ENCODE results near the gene VWA3B. TPM values are rescaled to one million over a fixed set of nuclear protein-coding genes. Genes with fewer than 3 reads are reported as not detected.

VWA3B gene
- total RNA-seq, 1 experiment from 2014 or later: not detected

DNA sequence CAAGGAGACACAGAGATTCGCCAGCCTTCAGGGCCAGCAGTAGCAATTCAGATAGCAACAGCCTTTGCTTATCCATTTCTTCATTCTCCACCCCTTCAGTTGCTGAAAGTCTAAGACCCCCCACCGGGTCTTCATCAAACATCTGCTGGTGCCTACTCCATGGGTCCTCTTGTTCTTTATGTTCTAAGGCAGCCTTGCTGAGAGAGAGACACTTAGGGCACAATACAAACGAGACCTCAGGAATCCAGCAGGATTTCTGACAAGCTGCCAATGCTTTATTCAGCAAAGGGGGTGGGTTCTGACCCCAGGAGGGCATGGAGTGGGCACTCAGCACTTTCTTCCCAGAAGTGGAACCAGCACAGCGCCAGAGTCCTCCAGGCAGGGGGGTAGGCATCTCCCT is 223.0 kb downstream of the VWA3B start:
- H2BK12ac ChIP-seq (ENCODE audit: insufficient read length, low read depth, low read length): no peak overlapping the region
- H2BK120ac ChIP-seq (ENCODE audit: low read depth, low read length, poor library complexity, severe bottlenecking): no peak overlapping the region

More for the DNA sequence above, 223.0 kb downstream of the VWA3B start:
- no peaks in the 10 kb centered on the region for H3K23me2 ChIP-seq (ENCODE audit: insufficient read length, low read depth, low read length, poor library complexity, severe bottlenecking)
- H2BK20ac ChIP-seq (ENCODE audit: low read depth, low read length, poor library complexity, severe bottlenecking): no peak overlapping the region
- no peaks in the 10 kb centered on the region for H4K20me1 ChIP-seq (ENCODE audit: control insufficient read depth, insufficient read depth, insufficient read length)
- H3K4ac ChIP-seq (ENCODE audit: low read depth, low read length): no peak overlapping the region
- H3K9me3 ChIP-seq (ENCODE audit: control insufficient read depth, low read depth, low read length): no peaks in the 10 kb centered on the region
- H3K4me3 Mint-ChIP-seq: no peak overlapping the region
- H3K56ac ChIP-seq (ENCODE audit: insufficient read length, low read depth, low read length): no peak overlapping the region
- H2BK5ac ChIP-seq (ENCODE audit: insufficient read length, low read length): no peak overlapping the region
- no peaks in the 10 kb centered on the region for H3K79me2 ChIP-seq (ENCODE audit: insufficient read depth, low read length)
- no peaks in the 10 kb centered on the region for H3K9me3 Mint-ChIP-seq
- H3K36me3 Mint-ChIP-seq (ENCODE audit: insufficient read depth in 1 of 3, low read depth in 3 of 3): peaks cover 0 to 1% (median 0%) of the 10 kb centered on the region in 3 experiments; a peak in 1 of 7 replicates
- no peak for DNase-seq
- peaks cover 11% of the 10 kb centered on the region for H3K27me3 Mint-ChIP-seq (ENCODE audit: low read depth)
- H3K4me1 ChIP-seq (ENCODE audit: insufficient read depth, low read length): no peaks in the 10 kb centered on the region
- no peaks in the 10 kb centered on the region for H3K79me1 ChIP-seq (ENCODE audit: insufficient read depth, low read depth, low read length, poor library complexity, severe bottlenecking)
- no peak overlapping the region for H3K9ac ChIP-seq (ENCODE audit: extremely low read depth, insufficient read length, low read length)
- H4K91ac ChIP-seq (ENCODE audit: insufficient read length, low read depth, low read length): no peak overlapping the region
- no peak overlapping the region for H3K4me2 ChIP-seq (ENCODE audit: insufficient read depth, insufficient read length, low read length)
- H3K23ac ChIP-seq (ENCODE audit: insufficient read length, low read depth, low read length): no peak overlapping the region
- no CpG with 5 or more reads among the region's 4 CpGs for WGBS (ENCODE audit: extremely low coverage, insufficient read length, low lambda C conversion rate)
- H2AFZ ChIP-seq (ENCODE audit: low read length): no peak overlapping the region
- peaks cover 18 to 30% of the 10 kb centered on the region in 2 experiments for H3K4me1 Mint-ChIP-seq
- TF ChIP-seq, protein P1, sequence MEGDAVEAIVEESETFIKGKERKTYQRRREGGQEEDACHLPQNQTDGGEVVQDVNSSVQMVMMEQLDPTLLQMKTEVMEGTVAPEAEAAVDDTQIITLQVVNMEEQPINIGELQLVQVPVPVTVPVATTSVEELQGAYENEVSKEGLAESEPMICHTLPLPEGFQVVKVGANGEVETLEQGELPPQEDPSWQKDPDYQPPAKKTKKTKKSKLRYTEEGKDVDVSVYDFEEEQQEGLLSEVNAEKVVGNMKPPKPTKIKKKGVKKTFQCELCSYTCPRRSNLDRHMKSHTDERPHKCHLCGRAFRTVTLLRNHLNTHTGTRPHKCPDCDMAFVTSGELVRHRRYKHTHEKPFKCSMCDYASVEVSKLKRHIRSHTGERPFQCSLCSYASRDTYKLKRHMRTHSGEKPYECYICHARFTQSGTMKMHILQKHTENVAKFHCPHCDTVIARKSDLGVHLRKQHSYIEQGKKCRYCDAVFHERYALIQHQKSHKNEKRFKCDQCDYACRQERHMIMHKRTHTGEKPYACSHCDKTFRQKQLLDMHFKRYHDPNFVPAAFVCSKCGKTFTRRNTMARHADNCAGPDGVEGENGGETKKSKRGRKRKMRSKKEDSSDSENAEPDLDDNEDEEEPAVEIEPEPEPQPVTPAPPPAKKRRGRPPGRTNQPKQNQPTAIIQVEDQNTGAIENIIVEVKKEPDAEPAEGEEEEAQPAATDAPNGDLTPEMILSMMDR (conservative IDR thresholded peaks at IDR 0.05): no peak
- H2AK5ac ChIP-seq (ENCODE audit: insufficient read length, low read length): no peak overlapping the region
- no peak overlapping the region for H2BK15ac ChIP-seq (ENCODE audit: low read depth, low read length)
- no peak overlapping the region for H3K27ac ChIP-seq (ENCODE audit: insufficient read length, low read depth, low read length)
- no peak overlapping the region for H3K14ac ChIP-seq (ENCODE audit: insufficient read depth, low read length)
- no peaks in the 10 kb centered on the region for H3K27me3 ChIP-seq (ENCODE audit: insufficient read depth, low read length)
- H3K18ac ChIP-seq (ENCODE audit: insufficient read length, low read depth, low read length): no peak overlapping the region
- H3K27ac Mint-ChIP-seq: no peak overlapping the region
- H3T11ph ChIP-seq (ENCODE audit: low read length): no peak overlapping the region
- no peak overlapping the region for H4K8ac ChIP-seq (replicated peaks; ENCODE audit: insufficient read length, low read depth, low read length)
- H4K5ac ChIP-seq (ENCODE audit: insufficient read length, low read depth, low read length): no peak overlapping the region
